Stimulated activated CD8-positive, alpha-beta memory T cell treated with anti-CD3 and anti-CD28 coated beads, Interleukin-12 subunit alpha, Interleukin-12 subunit beta, amount 100 ng/mL, for 4 hours (primary cell): Measurements from ENCODE around the gene ULK2.
"Not testable (repeated sequence)": the region's sequence is repeated elsewhere in the genome, so short reads cannot be mapped to it uniquely, and the experiment has no call there.

Experiments used
- DNase-seq: peaks from one replicate; pipeline ENCODE4 v3.0.0-alpha.2; 2020; ENCODE audit warnings: low read depth

ULK2 gene

GRCh38 chr17:19865021-19865420 lies 2.7 kb downstream of the ULK2 start:
- DNase-seq = no peak

DNA sequence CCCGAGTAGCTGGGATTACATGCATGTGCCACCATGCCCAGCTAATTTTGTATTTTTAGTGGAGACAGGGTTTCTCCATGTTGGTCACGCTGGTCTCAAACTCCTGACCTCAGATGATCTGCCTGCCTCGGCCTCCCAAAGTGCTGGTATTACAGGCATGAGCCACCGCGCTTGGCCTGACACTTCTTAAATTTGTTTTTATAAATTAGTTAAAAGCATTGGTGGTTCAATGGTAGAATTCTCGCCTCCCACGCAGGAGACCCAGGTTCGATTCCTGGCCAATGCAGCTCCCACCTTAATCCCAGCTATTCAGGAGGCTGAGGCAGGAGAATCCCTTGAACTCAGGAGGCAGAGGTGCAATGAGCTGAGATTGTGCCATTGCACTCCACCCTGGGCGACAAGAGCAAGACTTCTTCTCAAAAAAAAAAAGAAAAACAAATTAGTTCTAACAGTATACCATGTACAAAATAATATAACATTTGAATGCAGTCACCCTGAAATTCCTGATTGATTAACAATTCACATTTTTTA lies 7.0 kb downstream of the ULK2 start:
- DNase-seq = not testable (repeated sequence)

DNA sequence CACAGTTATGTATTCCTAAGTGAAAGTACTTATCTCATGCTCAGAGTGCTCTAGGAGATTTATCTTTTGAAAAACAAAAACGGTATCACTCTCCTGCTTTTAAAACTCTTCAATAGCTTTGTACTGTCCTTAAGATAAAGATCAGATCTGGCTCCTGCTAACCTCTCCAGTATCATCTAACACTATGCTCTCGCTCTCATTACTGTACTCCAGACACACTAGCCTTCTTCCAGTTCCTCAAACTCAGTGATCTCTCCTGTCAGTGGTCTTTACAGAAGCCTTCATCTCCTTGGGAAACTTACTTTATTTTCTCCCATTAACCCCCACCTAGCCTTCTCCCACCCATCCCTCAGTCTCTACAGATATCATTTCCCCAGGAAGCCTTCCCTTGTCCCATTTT lies 10.1 kb downstream of the ULK2 start:
- DNase-seq = no peak

DNA sequence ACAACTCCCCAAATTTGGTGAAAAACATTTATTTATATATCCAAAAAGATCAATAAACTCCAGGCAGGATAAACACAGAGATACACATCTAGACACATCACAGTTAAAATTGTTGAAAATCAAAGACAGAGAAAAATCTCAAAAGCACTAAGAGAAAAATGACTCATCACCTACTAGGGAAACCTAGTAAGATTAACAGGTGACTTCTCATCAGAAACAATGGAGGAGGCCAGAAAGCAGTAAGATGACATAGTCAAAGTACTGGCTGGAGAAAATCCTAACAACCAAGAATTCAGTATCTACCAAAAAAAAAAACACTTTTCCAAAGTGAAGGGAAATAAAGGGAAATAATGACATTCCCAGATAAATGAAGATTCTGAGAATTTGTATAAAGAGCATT lies 33.8 kb downstream of the ULK2 start:
- DNase-seq = no peak

GRCh38 chr17:19830061-19830460 lies 37.7 kb downstream of the ULK2 start:
- DNase-seq = no peak

DNA sequence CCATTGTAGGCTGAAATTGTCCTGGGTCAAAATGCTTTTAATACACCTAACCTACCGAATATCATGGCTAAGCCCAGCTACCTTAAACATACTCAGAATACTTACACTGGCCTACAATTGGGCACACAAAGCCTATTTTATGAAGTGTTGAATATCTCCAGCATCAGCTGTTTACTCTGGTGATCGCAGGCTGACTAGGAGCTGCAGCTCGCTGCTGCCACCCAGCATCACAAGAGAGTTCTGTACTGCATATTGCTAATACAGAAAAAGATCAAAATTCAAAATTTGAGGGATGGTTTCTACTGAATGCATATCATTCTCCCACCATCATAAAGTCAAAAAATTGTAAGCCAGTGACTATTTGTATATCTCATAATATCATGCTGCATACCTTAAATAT lies 55.3 kb downstream of the ULK2 start:
- DNase-seq = no peak

DNA sequence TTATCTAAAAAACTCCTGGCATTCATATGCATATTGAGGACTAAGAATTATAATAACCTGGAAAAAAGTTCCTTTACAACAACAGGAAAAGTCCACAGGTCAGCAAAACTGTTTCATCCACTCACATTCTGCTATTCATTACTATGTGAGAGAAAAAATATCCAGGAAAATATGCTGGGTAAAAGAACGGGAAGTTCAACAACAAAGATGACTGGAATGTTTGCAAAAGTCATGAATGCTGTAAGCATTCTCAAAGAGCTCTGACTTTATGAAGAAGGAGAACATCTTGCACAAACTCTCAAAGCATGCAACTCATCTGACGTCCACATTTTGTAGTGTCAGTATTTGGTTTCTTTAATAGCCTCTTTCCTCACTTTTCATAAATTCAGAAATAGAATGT lies 62.7 kb downstream of the ULK2 start:
- DNase-seq = no peak

DNA sequence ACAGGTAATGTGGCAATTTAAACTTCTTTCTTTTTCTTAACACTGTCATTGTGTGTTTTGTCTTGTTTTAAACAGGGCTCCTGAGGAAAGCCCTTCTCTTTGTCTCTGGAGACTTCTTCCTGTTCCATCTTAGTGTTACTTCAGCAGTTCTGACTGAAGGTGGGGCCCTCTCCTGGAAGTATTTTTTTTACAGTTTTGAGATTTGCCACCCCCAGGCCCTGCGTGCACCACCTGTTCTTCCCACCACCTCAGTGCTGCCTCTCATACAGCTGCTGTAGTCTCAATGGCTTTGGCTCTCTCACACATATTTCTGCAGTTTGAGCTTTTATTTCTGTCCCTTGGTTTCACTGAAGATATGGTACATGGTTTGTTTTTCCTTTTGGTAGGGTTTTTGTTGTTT lies 67.2 kb downstream of the ULK2 start:
- DNase-seq = no peak

- no peak for DNase-seq
Observed at GRCh38 chr17:19799796-19800195, 67.9 kb downstream of the ULK2 start.

- no peak for DNase-seq
Observed at GRCh38 chr17:19796457-19796856, 71.3 kb downstream of the ULK2 start.

- no peak for DNase-seq
Observed at GRCh38 chr17:19791918-19792550, 75.7 kb downstream of the ULK2 start.

DNA sequence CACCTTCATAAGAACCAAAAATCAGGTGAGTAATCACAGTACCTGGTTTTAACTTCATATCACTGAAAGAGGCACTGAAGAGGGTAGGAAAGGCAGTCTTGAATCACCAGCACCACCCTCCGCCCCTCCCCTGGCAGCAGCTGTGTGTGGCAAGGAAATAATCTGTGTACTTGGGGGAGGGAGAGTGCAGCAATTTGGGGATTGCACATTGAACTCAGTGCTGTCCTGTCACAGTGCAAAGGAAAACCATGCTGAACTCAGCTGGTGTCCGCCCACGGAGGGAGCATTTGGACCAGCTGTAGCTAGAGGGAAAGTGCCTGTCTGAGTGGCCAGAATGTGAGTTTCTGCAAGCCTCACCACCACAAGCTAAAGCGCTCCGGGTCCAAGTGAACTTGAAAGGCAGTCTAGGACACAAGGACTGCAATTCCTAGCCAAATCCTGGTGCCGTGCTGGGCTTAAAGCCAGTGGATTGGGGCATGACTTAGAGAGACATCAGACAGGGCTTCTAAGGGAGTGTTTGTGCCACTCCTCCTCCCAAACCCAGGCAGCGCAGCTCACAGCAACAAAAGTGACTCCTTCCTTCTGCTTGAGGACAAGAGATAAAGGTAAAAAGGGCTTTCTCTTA lies 79.9 kb downstream of the ULK2 start:
- no peak for DNase-seq

GRCh38 chr17:19785854-19786253 lies 81.9 kb downstream of the ULK2 start:
- DNase-seq = no peak

- DNase-seq = no peak
Observed at GRCh38 chr17:19781488-19782458, 86.0 kb downstream of the ULK2 start.

- DNase-seq = no peak
Observed at GRCh38 chr17:19780846-19781245, 86.9 kb downstream of the ULK2 start.

- DNase-seq = no peak
Observed at GRCh38 chr17:19773534-19773933, 94.2 kb downstream of the ULK2 start.

DNA sequence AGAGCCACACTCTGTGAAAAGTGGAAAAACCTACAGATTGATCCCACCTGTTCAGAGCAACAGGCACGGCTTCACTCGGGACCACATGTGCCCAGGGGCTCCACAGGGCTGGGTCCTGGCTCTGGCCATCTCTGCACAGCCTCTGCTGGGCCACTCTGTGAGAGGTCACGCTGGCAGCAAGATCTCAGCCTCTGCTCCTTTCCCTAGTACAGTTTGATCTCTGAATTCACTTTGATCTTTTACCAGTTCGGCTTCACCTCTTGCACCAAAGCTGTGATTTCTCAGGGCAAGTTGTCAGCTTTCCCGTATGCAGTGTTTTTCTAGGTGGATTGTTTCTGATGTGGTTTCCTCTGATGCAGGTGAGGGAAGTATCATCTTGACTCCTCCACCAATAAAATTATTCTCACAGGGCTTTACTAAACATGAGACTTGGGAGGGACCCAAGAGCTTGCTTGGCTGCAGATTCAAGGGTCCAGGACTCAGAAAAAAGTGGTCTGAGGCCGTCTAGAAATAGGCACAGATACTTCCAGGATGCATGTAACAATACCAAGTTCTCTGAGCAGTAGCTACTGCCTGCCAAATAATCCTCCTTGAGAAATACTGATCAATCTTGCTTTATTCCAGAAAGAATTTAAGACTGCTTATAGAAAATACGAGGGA lies 95.6 kb downstream of the ULK2 start:
- DNase-seq = no peak

DNA sequence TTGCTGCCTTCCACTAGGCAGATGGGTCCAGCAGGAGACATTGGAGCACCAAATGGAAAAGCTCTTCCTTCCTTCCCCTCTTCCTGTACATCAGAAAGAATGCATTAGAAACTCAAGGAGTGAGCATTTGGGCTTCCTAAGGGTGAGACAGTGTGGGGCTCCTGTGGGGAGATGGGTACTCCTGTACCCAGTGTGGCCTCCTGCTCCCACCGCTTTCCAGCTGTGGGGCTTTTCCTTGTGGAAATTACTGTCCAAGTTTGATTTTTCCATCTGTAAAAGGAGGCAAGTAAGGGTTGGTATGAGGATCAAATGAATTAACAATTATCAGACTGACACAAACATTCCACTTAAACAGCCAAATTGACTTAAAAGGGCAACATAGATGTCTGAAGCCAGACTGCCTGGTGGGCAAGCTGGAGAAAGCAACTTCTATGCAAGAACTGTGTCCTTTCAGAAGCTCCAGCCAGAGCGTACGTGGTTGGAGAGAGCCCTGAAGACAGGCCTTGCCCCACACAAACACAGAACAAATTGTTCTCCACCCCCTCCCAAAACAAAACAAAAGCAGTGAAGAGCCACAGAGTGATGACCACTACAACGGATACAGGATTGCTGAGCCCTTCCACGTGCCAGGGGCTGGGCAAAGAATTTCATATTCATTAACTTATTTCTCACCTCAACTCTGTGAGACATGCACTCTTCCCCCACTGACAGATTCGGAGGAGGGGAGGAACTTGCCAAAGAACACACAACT lies 96.6 kb downstream of the ULK2 start:
- no peak for DNase-seq

GRCh38 chr17:19769946-19770652 lies 97.6 kb downstream of the ULK2 start:
- no peak for DNase-seq

DNA sequence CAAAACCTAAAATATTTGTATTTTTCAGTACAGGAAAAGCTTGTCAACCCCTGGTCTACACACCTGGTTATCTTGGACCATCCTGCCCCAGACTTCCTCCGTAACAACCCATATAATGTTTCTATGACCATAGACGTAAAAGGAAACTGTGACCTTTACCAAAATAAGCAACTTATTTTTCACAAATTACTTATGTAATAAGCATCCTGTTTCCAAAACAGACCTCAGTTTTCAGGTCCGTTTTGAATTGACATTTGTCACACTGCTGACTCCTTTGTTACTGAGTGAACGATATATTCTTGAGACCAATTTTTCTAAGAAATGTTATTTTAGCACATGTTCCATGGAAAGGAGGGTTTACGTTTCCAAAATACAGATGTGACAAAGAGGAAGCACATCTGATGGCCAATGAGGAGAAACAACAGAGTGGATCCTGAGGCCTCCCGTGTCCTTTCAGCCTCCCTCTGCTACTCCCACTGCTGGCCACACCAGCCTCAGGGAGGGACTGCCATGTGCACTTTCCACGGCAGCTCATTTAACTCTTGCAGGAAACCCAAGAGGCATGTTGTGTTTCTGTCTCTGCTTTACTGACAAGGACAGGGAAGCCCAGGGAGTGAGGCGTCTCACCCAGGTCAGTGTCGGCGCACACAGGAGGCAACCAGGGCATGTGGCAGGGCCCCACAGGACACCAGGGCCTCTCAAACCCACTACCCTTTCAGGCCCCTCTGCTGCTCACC lies 99.5 kb downstream of the ULK2 start:
- no peak for DNase-seq
